Tibial nerve (tissue), 4 donors: Measurements from ENCODE around the gene SRGAP3.

Experiments used
- EP300 ChIP-seq, 2 donors: sonication (generic); formaldehyde crosslinking; IDR thresholded peaks; one replicate each; pipeline ENCODE4 v1.6.1; 2017; ENCODE audit warnings: antibody characterized with exemption in 2 of 2, mild to moderate bottlenecking in 1 of 2
- POLR2A ChIP-seq, 2 donors: fragments of 450-650 bp; IDR thresholded peaks; one replicate each; pipeline ENCODE4 v1.6.1; 2017; ENCODE audit warnings: antibody characterized with exemption in 2 of 2, mild to moderate bottlenecking in 2 of 2, moderate library complexity in 2 of 2
- TF ChIP-seq, protein P1 (sequence below), 5 experiments: fragments of 200-600 bp in 3 of 5; fragments of 450-650 bp in 2 of 5; sonication (generic) in 3 of 5; IDR thresholded peaks; one replicate each; pipeline ENCODE4 v1.5.1; 2016 to 2019; ENCODE audit warnings: antibody characterized with exemption in 5 of 5, mild to moderate bottlenecking in 3 of 5, moderate library complexity in 2 of 5

DNA sequence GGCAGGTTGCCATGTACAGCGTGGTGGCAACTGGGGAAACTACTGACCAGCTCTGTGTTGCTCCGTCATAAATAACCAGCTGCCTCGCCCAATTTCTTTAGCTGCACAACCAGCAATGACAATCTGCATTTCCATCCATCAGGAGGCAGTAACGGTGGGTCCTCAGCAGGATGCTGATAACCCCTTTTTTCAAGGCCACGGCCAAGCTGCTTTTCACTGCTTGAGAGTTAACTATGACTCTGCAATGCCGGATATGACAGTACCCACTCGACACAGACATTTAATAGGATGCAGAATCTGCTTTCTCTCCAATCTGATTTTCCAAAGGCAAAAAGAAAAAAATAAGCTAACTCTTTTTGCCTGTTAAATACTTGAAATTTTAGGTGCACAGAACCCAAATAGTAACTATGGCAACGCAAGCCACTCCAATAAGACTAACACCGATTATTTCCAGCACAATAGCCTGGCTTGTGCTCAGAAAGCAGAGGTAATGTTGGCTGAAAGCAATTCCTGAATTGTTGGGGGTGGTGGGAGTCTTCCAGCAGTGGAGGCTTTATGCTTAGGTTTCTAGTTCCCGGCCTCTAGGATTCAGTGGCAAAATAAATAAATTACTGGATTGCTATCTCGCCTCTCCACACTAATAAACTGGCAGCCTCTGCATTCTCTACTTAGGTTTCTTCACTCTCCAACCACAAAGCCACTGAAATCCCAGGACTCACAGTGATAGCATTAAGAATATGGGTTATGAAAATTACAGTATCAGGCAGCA is 31.2 kb upstream of the SRGAP3 start:
- TF ChIP-seq, protein P1, sequence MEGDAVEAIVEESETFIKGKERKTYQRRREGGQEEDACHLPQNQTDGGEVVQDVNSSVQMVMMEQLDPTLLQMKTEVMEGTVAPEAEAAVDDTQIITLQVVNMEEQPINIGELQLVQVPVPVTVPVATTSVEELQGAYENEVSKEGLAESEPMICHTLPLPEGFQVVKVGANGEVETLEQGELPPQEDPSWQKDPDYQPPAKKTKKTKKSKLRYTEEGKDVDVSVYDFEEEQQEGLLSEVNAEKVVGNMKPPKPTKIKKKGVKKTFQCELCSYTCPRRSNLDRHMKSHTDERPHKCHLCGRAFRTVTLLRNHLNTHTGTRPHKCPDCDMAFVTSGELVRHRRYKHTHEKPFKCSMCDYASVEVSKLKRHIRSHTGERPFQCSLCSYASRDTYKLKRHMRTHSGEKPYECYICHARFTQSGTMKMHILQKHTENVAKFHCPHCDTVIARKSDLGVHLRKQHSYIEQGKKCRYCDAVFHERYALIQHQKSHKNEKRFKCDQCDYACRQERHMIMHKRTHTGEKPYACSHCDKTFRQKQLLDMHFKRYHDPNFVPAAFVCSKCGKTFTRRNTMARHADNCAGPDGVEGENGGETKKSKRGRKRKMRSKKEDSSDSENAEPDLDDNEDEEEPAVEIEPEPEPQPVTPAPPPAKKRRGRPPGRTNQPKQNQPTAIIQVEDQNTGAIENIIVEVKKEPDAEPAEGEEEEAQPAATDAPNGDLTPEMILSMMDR (IDR thresholded peaks at IDR 0.05): no peak
- TF ChIP-seq POLR2A (IDR thresholded peaks at IDR 0.05) (no peak), EP300 (IDR thresholded peaks at IDR 0.05) (no peak)
